LNCAP (cell line): ENCODE results near the gene CWC25.

Source experiments
- TF ChIP-seq, protein P1 (sequence below): fragments of 450-650 bp; IDR thresholded peaks from 2 replicates; pipeline ENCODE4 v1.5.1; 2017; ENCODE audit warnings: mild to moderate bottlenecking

CWC25 gene

DNA sequence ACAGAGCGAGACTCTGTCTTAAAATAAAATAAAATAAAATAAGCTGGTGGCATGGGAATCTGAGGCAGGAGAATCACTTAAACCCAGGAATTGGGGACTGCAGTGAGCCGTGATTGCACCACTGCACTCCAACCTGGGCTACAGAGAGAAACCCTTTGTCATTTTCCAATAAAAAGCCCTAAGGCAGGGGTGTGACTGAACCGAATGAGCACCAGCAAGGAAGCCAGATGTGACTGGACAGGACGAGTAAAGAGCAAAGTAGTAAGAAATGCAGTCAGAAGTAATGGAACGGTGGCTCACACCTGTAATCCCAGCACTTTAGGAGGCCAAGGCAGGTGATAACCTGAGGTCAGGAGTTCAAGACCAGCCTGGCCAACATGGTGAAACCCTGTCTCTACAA lies 32.1 kb upstream of the CWC25 start:
- TF ChIP-seq, protein P1, sequence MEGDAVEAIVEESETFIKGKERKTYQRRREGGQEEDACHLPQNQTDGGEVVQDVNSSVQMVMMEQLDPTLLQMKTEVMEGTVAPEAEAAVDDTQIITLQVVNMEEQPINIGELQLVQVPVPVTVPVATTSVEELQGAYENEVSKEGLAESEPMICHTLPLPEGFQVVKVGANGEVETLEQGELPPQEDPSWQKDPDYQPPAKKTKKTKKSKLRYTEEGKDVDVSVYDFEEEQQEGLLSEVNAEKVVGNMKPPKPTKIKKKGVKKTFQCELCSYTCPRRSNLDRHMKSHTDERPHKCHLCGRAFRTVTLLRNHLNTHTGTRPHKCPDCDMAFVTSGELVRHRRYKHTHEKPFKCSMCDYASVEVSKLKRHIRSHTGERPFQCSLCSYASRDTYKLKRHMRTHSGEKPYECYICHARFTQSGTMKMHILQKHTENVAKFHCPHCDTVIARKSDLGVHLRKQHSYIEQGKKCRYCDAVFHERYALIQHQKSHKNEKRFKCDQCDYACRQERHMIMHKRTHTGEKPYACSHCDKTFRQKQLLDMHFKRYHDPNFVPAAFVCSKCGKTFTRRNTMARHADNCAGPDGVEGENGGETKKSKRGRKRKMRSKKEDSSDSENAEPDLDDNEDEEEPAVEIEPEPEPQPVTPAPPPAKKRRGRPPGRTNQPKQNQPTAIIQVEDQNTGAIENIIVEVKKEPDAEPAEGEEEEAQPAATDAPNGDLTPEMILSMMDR = no peak

DNA sequence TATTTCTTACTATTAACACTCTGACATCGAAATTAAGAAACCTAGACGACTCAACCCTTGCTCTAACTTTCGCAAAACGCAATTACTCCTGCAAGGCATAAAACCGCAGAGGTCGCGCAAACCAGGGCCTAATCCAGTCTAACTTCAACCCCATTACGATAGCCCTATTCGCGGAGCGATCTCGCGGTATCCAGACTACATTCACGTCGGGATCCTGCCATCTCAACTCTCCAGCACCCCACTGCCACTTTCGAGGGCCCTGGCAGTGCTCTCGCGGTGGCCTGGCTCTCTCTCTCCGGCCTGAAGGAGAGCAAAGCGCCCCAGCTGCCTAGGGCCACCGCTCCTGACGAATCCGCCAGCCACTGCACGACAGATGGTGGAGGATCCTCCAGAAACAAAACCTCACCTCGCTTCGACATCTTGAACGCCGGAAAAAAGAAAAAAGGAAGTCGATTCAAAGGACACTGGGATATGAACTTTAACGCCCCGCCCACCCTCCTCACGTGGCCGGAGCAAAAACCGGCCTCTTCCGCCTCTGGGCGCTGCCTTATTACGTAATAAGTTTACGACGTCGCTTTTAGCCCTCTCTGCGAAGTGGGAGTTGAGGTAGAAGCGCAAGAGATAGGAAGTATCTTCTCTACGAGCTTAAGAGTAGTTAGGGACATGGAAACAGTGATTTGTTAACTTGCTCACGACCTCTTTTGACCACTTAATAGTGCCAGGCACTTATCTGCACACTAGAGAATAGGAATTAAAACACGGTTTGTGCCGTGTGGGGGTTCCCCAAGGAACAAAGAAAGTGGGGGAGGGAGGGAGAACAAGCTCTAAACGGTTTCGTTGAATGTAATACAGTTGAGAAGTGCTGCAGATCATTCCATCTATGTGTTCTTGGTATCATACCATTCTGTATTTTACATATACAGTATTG lies 28.4 kb upstream of the CWC25 start, which contains the start of gene RPL23:
Gene RPL23 (minus strand): TSS at position 430 of the 928 bp plus-strand sequence. CDS start 11 bp downstream, at position 419.
- TF ChIP-seq, protein P1 = no peak

DNA sequence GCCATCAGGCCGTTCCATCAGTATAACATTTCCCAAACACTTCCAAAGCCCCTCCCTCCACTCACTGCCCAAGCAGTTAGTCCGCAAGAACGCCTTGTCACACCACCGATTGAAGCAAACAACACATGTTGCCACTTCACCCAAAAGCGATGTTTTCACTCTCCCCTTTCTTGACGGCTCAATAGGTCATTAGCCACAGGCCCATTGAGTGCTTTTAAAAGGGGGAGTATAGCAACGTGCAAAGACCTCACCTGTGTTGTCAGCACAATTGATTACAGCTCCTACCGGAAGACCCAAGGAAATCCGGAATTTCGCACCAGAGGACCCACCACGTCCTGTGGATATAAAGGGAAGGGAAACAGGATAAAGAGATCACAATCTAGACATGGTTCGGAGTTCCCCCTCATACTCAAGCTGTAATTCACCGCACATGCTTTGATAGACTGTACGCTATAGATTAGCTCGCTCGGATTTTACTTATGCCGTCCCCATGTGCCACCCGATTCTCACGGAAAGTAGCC lies 27.7 kb upstream of the CWC25 start:
- TF ChIP-seq, protein P1 = no peak

DNA sequence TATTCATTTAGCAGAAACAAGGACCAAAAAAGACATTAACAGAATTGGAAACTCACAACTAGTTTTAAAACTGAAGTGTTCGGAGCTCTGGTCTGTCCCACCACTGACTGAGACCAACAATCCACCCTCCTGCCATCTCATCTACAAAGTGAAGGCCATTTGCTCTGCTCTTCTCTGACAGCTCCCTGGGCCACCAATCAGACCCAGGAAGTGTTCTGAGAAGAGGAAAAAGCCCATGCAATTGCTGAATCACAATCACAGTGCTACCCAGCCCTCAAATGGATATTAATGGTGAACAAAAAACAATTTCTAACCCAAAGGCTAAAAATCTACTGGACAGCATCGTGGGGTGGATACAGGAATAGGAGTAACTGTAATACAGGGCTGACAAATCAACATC lies 26.3 kb upstream of the CWC25 start:
- TF ChIP-seq, protein P1 = no peak

DNA sequence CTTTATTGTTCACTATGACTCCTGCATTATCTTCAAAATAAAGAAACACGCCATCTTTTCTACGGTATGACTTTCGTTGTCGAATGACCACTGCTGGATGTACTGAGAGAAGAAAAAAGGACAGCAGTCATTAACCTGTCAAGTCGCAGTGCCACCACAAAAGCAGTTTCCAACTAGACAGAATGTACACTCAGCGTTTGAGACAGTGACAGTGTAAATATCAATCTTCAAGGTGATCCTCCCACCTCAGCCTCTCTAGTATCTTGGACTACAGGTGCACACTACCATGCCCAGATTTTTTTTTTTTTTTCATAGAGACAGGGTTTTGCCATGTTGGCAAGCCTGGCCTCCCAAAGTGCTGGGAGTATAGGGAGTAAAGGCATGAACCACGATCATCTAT lies 25.3 kb upstream of the CWC25 start:
- TF ChIP-seq, protein P1 = no peak

DNA sequence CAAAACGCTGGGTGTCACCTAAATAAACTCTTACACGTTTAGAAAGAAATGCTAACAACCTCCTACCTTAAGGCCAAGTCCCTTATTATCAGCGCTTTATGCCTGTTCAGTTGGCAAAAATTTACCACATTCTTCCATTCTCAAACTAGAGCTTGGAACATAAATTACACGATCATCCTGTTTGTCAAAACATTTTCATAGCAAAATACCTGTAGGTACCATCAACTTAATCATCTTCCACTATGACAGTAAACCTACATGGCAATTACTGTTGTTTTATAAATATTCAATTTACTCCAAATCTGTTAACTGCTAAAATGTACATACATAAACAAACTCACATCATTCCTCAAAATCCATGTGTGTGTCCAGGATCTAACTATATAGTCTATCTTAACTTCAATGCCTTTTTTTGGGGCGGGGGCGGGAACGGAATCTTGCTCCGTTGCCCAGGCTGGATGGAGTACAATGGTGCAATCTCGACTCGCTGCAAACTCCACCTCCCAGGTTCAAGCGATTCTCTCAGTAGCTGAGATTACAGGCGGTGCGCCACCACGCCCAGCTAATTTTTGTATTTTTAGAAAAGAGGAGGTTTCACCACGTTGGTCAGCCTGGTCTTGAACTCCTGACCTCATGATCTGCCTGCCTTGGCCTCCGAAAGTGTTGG lies 24.0 kb upstream of the CWC25 start:
- TF ChIP-seq, protein P1 = no peak

DNA sequence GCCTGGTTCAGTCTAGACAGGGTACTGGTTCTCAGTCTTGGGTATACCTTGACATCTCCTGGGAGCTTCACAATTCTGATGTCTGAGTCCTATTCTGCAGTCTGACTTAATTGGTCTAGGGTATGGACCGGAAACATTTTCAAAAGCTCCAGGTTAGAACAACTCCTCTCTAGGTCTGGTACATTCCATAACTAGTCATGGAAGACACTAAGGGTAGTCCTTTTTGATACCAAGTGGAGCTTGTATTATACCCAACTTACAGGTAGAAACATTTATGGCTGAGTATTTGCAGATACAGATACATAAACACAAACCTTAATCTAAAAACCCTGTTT lies 23.4 kb upstream of the CWC25 start:
- TF ChIP-seq, protein P1 = no peak
